Stomach (tissue), 4 donors: ENCODE results near the gene EDA.

Experiments
- EP300 ChIP-seq: sonication (generic); formaldehyde crosslinking; IDR thresholded peaks from one replicate; pipeline ENCODE4 v1.6.1; 2017; ENCODE audit warnings: antibody characterized with exemption
- POLR2A ChIP-seq, 4 donors: fragments of 450-650 bp; IDR thresholded peaks; one replicate each; pipeline ENCODE4 v1.6.1; 2016; ENCODE audit warnings: antibody characterized with exemption in 4 of 4, control low read depth in 2 of 4, mild to moderate bottlenecking in 1 of 4, moderate library complexity in 1 of 4
- TF ChIP-seq, protein P1 (sequence below), 7 experiments: fragments of 450-650 bp in 4 of 7; fragments of 200-600 bp in 3 of 7; sonication (generic) in 3 of 7; IDR thresholded peaks; one replicate each; pipeline ENCODE4 v1.5.1; 2016 to 2019; ENCODE audit warnings: antibody characterized with exemption in 7 of 7, control low read depth in 2 of 7, mild to moderate bottlenecking in 1 of 7

DNA sequence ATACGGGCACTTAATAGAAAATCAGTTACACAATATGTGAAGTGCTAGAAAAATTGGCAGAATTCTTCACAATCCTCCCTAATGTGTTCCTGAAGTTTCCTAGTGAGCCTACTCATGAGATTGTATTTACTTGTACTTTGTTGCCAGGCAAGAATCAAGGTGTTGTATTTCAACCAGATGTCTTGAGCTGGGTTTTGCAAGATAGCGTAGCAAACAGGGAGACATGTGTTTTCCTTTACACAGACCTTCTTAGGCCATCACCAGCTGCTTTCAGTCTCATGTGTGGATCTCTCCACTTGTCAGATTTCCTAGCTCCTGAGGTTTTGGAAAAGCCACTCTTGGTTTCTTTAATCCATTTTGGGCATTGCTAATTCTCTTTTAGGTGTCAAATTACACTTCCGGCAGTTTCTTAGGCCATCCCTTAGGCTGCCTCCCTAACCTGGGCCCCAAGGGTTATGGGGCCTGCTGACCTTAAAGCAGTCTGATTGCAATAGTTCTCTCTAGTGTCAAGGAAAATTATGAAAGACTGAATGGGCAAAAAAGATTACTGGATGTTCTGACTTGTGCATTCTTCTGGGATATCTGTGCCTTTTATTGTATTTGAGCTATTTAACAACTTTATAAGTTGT lies 12.2 kb upstream of the EDA start:
- TF ChIP-seq, protein P1, sequence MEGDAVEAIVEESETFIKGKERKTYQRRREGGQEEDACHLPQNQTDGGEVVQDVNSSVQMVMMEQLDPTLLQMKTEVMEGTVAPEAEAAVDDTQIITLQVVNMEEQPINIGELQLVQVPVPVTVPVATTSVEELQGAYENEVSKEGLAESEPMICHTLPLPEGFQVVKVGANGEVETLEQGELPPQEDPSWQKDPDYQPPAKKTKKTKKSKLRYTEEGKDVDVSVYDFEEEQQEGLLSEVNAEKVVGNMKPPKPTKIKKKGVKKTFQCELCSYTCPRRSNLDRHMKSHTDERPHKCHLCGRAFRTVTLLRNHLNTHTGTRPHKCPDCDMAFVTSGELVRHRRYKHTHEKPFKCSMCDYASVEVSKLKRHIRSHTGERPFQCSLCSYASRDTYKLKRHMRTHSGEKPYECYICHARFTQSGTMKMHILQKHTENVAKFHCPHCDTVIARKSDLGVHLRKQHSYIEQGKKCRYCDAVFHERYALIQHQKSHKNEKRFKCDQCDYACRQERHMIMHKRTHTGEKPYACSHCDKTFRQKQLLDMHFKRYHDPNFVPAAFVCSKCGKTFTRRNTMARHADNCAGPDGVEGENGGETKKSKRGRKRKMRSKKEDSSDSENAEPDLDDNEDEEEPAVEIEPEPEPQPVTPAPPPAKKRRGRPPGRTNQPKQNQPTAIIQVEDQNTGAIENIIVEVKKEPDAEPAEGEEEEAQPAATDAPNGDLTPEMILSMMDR (IDR thresholded peaks at IDR 0.05) = no peak
- TF ChIP-seq EP300 (no peak), POLR2A (IDR thresholded peaks at IDR 0.05) (no peak)
